Hematopoietic multipotent progenitor cell treated with erythropoietin and hydrocortisone succinate and interleukin-3 and kit ligand, for 8 days (in vitro differentiated cells): ENCODE results near the gene ACMSD.
"Not testable (repeated sequence)": the region's sequence is repeated elsewhere in the genome, so short reads cannot be mapped to it uniquely, and the experiment has no call there.

Experiments used
- DNase-seq: peaks from one replicate; pipeline ENCODE4 v3.0.0-alpha.2; 2015

Gene ACMSD

DNA sequence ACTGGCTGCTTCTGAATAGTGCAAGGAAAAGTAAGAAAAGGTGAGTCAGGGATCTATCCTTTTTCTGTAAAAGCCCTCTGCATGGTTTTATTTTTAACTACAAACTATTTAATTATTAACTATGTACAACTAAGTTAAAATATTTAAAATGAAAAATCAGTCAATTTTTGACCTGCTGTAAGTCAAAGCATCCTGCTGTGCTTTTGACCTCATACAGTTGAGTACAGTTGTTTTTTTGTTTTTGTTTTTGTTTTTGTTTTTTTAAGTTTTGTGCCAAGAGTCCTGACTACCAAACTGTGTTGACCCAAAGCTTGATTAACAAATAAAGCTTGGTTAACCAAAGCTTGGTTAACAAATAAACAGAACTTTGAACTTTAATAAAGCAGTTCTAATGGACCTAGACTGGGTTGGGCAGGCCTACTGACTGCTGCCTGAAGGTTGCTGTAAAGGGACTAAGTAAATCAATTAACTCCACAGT is at the start of gene ACMSD:
ACMSD (plus strand) TSS at position 474 of the 478 bp plus-strand sequence. CDS start 67 bp downstream, outside the sequence.
- DNase-seq, result no peak

DNA sequence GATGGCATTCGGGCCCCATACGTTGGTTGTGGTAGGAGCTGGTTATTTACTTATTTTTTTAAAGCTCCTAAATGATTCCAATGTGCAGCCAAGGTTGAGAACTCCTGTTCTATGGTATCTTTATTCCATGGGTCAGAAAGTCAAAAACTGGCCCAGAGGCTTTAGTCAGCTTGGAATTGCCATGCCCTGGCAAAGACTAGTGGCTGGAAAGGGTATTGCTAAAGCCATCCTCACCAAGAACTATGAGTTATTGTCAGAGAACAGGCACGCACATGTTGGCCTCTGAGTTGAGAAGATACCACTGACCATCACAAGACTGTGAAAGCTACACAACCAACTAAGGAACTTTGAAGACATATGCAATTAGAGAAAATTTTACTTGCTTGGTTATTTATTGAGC is 47.9 kb upstream of the ACMSD start:
- DNase-seq, result no peak

DNA sequence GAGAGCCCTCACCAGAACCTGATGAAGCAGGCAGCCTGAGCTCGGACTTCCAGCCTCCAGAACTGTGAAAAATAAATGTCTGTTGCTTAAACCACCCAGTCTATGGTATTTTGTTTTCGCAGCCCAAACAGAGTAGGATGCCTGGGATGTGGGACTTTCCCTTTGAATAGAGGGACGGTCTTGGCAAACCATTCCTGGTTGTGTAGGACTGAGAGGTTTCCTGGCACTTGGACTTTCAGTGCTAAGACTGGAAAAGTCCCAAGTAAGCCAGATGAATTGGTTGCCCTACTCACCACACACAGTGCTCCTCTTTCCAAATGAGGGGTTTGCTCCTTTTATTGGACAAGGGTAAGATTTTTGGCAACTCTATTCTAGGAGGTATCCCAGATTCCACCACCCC is 46.8 kb upstream of the ACMSD start:
- DNase-seq, result no peak

DNA sequence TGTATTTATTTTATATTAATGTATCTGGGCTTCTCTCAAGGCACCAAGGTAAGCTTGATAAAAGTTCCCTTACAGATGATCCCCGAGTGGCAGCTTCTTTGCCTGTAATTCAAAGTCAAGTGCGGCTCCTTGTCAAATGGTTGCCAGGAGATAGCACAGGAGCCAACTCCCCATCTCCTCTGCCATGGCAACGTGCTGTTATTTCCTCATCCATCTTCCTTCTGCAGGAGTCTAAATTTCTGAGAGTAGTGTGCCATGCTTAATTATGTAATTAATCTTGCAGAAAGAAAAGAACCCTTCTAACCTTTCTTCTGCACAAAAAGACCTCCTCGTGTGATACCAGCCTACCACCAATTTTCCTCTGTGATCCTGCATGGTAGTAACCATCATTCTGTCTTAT is 46.2 kb upstream of the ACMSD start:
- DNase-seq, result no peak

DNA sequence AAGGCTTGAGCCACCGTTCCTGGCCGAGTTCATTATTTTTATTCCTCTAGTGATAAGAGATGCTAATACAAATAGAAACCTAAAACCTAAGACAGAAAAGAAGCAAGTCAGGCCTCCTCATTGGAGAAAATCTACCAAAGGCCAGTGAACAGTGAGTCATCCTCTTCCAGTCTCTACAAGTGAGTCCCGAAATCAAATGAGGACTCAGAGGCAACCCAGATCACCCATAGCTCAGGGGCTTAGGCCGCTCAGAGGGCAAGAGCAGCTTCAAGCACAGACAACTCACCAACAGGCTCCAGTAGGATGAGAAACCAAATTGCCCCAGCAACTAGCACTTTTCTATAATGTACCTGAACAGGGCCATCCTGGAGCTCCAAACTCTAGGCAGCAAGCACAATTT is 42.7 kb upstream of the ACMSD start:
- no peak for DNase-seq

DNA sequence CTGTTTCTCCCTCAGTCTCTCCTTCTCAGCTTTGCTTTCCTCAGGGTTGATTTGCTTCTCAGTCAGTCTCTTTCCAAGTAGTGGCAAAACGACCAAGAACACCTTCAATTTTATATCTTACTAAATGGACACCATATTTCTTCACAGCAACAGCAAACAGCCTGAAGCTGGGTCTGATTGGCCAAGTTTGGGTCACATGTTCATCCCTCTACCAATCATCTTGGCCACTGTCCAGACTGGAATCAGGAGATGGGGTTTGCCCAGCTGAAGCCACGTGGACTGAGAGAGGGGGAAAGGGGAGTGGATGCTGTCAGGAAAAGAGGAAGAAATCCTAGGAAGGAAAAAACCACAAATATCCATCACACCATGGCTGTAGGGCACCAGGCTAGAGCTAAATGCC is 42.0 kb upstream of the ACMSD start:
- no peak for DNase-seq

DNA sequence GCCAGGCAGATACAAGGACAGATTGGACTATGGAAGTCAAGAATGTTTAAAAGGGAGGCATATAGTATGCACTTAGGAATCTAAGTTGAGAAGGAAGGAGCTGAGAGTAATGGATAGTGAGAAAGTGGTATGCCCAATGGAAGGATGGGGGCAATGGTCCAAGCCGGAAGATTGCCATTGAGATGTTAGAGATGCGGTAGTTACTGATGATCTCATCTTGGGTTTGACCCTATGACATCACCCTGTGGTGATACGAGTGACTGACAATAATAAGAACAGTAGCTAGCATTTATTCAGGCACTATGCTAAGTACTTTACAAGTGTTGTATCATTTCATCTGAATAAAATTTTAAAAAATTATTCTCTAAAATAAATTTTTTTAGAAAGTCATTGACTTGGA is 38.5 kb upstream of the ACMSD start:
- DNase-seq, result no peak

DNA sequence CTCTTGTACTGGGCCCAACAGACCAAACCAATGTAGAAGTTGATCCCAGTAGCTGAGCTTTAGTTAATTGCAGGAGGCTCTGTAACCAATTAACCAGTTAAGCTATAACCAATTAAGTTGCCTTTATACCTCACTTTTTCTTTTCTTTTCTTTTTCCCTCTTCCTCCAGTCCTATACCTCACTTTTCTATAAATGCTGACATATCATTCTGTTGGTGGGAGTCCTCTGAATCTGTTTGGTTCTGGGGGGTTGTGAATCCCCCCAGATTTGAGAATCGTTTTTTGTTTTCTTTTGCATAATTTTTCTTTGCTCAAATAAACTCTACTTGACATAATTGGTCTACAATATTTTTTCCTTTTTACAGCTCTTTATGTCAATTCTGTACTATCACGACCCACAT is 38.1 kb upstream of the ACMSD start:
- no peak for DNase-seq

DNA sequence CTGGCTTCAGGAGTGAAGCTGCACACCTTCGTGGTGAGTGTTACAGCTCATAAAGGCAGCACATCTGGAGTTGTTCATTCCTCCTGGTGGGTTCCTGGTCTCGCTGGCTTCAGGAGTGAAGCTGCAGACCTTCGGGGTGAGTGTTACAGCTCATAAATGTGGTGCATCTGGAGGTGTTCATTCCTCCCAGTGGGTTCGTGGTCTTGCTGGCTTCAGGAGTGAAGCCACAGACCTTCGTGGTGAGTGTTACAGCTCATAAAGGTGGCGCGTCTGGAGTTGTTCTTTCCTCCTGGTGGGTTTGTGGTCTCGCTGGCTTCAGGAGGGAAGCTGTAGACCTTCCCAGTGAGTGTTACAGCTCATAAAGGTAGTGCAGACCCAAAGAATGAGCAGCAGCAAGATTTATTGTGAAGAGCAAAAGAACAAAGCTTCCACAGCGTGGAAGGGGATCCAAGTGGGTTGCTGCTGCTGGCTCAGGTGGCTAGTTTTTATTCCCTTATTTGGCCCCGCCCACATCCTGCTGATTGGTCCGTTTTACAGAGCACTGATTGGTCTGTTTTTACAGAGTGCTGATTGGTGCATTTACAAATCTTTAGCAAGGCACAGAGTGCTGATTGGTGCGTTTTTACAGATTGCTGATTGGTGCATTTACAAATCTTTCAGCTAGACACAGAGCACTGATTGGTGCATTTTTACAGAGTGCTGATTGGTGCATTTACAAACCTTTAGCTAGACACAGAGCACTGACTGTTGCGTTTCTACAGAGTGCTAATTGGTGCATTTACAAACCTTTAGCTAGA is 34.6 kb upstream of the ACMSD start:
- DNase-seq, result not testable (repeated sequence)

DNA sequence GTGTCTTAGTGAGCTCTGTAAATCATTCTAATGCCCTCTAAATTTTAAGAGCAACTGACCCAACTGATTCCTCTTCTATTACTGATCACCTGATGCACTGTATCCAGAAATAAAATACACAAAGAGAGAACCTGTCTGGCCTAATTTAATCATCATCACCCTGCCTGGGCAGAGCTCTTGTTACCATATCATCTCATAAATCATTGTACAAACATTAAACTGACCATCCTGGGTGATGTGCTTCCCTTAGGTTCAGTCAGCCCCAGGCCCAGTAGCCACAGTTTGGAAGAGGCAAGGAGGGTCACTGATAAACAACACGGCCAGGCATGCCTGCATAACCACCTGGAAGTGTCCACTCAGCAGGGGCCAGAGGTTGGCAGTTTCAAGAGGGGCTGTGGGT is 22.7 kb upstream of the ACMSD start:
- no peak for DNase-seq

DNA sequence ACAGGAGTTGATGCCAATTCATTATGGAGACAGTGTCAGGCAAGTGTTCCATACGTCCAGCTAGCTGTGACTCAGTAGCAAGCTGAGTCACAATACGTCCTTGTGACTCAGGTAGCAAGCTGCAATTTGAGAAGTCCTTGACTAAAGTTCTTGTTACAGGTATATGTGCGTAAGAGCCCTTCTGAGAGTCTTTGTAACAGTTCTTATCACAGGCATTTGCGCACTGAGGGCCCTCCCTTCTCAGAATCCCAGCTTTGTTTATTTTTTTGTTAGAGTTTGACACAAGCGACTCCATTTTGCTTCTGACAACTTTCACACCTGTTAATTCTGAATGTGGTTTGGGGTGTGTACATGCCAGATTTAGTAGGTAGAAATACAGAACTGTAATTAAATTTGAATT is 20.1 kb upstream of the ACMSD start:
- no peak for DNase-seq

DNA sequence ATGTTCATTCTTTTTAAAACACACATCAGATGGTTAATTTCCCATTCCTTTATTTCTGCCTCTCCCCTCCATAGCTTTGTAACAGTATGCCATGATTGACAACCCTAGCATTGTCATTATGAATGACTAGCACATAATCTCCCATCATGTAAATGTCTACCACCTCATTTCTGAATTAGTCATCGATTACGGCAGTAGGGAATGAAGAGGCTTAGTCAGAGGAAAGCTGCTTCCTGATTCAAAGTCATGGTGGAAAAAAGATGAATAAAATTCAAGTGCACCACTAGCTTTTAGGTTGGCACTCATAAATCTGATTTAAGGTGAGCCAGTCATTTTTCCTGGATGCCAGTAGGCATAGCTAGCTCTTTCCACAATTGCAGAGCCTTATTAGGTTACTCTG is 19.1 kb upstream of the ACMSD start:
- DNase-seq, result no peak

DNA sequence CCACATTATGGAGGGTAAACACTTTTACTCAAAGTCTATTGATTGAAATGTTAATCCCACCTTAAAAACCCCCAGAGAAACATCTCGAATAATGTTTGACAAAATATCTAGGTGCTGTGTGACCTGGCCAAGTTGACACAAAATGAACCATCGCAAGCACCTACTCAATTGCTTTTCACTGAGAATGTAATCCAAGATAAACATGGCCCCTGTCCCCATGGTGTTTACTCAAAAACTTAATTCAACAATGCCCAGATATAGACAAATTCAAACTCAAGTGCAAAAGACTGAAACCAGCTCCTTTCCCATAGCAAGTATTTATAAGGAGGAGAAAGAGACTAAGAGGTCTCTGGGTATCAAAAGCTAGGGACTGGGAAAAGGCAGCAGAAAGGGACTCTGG is 15.0 kb upstream of the ACMSD start:
- no peak for DNase-seq

DNA sequence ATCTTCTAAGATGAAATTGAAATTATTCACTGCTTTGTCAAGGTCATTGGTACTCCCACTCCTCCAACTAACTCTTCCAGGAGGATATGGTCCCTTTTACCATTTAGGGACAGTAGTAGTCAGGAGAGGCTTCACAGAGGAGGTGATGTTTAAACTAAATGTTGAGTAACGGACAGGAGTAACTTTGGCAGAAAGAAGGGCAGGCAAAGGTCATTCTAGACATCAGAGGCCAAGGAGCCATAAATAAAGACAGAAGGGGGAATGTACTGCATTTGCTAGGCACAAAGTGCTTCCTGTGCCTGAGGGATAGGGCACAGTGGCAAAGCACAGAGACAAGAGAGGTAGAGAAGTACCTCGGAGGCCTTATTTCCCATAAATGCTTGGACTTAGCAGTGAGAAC is 14.6 kb upstream of the ACMSD start:
- no peak for DNase-seq

DNA sequence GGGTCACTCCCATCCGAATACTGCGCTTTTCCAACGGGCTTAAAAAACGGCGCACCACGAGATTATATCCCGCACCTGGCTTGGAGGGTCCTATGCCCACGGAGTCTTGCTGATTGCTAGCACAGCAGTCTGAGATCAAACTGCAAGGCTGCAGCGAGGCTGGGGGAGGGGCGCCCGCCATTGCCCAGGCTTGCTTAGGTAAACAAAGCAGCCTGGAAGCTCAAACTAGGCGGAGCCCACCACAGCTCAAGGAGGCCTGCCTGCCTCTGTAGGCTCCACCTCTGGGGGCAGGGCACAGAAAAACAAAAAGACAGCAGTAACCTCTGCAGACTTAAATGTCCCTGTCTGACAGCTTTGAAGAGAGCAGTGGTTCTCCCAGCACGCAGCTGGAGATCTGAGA is 12.7 kb upstream of the ACMSD start:
- DNase-seq, result not testable (repeated sequence)

DNA sequence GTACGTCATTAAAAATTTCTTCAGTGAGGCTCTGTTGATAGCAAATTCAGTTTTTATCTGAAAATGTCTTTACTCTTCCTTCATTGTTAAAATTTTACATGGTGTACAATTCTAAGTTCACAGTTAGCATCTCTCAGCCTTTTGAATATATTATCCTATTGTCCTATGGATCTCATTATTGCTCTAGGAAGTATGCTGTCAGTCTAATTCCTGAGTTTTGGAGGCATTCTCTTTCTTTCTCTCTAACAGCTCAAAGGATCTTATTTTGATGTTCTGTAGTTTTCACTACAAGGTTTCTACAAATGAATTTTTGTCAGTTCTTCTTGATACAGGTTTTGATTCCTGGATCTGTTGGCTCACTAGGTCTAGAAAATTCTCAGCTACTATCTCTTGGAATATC is 2.9 kb upstream of the ACMSD start:
- DNase-seq, result no peak

DNA sequence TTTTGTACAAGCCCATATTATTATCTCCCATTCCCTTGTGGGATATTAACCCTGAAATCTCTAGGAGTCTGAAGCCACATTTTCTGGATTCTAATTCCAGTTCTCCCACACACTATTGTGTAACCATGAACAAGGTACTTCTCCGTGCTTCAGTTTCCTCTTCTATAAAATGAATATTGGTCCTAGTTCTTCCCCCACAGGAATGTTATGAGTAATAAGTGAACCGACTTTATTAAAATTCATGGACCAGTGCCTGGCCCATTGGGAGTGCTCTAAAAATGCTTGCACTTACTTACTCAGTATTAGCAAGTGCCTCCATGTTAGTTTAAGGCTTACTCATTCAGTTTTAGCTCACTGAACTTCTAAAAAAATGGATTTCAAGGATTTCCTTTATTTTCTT is 1.4 kb upstream of the ACMSD start:
- DNase-seq, result no peak

DNA sequence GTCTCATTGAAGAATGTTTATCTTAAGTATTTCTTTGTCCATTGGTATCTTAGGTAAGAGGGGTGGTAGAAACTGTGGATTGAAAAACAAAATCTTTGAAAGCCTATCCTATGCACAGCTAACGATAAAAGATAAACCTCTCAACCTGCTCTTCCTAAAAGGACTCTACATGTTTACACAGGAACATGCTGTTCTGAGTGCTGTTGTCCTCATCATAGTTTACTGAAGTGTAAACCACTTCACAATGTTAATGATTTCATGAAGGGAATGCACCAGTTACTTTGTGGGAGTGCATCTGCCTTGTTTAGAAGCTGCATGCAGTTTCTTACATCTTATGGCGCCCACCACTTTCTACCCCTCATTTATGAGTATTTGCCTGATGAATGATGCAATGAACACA is 1.2 kb downstream of the ACMSD start:
- DNase-seq, result no peak

DNA sequence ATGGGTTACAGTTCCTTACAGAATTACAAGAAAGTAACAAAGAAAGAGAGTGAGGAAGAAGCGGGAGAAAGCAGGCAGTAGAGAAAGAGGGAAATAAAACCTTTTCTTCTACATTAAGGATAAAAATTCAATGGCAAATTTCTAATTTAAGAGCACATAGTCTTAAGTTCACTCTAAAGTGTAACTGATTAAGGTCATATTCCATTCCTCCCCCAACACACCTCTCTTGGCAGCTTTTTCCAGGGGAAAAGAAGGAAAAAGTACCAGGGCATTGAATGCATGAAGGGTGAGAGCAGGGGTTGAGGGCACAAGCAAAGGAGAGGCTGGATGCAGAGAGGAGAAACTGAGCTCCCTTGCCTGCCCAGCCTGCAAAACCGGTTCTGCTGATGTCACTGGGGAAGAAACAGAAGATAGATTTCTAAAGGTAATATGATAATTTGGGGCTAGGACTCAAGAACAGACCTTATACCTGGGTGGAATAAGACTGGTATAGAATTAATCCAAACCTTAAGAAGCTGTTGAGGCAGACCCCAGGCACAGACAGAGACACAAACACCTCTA is 4.6 kb downstream of the ACMSD start:
- no peak for DNase-seq

DNA sequence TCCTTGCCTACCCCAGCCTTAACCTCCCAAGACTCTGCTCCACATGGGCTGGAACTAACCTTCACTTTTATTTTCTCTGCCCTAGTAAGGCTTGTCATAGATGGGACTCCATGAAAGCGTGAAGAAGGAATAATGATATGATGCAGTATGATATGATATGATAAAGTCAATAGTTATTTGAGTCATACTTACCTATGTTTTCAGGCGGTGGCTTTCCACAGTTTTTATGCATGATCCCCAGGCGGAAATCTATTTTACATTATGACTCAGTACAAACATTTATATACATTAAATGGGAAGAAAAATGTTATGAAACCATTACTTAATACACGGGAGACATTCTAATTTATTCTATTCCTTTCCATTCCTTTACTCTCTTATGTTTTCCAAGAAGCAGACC is 5.6 kb downstream of the ACMSD start:
- DNase-seq, result no peak

DNA sequence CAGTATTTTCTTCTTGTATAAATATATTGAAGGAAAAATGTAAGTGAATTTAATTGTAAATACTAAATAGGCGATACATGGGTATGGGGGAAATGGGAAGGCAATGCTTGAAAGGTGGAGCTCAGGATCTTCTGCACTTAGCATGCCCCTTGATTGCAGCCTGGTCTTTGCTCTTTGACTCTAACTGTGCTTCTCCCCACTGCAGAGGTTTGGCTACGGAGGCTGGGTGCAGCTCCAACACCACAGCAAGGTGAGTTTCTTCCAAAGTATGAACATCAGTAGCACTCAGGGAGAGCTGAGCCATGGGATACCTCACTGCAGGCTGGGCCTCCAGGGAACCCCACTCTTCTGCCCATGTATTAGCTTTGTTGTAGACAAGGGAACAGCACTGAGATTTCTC is 6.6 kb downstream of the ACMSD start:
- no peak for DNase-seq

DNA sequence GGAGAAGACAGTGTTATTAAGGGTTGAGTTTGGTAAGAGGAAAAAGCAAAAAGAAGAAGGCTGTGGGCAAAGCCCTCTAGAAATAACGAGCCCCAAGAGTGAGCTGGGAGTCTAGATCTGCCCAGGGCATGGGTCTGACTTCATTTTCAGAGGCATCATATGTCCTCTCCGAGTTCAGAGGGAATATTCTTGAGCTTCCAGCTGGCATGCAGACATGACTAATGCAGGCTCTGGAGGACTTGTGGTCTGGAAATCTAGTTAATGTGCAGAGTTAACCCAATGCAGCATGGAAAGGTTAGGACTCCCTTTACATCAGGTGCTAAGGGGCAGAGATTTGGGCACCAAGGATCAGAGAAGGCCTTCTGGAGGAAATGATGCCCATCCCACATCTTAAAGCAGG is 7.3 kb downstream of the ACMSD start:
- no peak for DNase-seq

DNA sequence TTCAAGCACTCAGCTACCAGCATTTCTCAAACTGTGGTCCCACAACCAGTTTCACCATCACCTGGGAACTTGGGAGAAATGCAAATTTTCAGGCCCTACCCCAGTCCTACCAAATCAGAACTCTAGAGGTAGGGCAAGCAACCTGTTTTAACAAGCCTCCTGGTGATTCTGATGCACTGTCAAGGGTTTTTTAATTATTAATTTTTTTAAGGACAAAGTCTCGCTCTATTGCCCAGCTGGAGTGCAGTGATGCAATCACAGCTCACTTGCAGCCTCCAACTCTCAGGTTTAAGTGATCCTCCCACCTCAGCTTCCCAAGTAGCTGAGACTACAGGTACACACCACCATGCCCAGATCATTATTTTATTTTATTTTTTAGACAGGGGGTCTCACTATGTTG is 7.8 kb downstream of the ACMSD start:
- no peak for DNase-seq

DNA sequence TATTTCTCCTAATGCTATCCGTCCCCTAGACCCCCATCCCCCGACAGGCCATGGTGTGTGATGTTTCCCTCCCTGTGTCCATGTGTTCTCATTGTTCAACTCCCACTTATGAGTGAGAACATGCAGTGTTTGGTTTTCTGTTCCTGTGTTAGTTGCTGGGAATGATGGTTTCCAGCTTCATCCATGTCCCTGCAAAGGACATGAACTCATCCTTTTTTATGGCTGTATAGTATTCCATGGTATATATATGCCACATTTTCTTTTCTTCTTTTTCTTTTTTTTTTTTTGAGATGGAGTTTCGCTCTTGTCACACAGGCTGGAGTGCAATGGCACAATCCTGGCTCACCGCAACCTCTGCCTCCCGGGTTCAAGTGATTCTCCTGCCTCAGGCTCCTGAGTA is 9.2 kb downstream of the ACMSD start:
- DNase-seq, result not testable (repeated sequence)

DNA sequence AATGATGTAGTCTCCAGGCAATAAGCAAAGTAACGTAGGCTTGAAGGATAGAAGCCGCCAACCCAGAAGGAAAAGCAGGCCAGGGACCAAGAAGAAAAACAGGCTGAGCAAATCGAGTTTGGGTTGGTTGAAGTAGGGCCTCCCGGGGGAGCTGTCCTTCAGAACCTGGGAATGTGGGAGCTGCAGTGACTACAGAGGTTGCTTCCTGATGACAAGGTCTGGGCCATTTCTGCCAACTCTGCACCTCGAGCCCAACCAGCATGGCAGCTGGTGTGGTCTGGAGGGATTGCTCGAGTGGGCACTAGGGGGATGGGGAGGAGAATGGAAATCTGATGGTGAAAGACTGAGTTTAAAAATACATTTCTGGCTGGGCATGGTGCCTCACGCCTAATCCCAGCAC is 14.1 kb downstream of the ACMSD start:
- DNase-seq, result no peak
